ENCODE results near the gene CUX1. TPM values are rescaled to one million over a fixed set of nuclear protein-coding genes. Genes with fewer than 3 reads are reported as not detected.

CUX1 gene
- total RNA-seq, 1 experiment from 2014 or later, result 92.4 TPM

DNA sequence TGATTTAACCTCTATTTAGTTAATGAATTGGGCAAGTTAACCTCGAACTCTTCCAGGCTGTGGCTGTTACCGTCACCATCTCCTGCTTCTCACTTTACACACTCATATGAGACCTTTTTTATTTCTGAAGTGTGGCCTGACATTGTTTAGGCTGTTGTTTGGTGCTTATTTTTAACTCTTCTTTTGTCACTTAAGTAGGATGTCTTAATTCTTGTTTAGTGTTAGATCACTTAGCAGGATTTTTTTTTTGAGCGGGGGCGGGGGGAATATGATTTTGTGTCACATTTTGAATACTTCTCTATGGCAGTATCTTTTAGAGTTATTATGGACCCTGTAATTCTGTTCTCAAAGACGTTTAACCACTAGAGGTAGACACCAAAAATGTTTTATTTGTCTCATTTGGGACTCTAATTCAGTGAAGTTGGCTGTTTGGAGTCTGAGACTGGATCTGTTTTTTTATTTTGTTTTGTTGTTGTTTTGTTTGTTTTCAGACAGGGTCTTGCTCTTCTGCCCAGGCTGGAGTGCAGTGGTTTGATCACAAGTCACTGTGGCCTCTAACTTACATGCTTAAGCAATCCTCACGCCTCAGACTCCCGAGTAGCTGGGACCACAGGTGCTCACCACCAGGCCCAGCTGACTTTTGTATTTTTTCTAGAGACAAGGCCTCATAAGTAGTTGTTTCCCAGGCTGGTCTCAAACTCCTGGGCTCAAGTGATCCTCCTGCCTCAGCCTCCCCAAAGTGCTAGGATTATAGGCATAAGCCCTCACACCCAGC, 73.5 kb downstream of the CUX1 start:
- Histone ChIP-seq H3K9ac (ENCODE audit: low read length) (peak overlapping the region; percentile 69), H3K79me2 (ENCODE audit: low read length) (peaks cover 99% of the 10 kb centered on the region), H3K9me3 (ENCODE audit: low read length) (no peaks in the 10 kb centered on the region), H3K9me2 (replicated peaks; ENCODE audit: insufficient read depth, low read length) (no peaks in the 10 kb centered on the region), H3K4me3 (ENCODE audit: low read length) (peak overlapping the region; percentile 44), H4K20me1 (ENCODE audit: insufficient read depth, low read depth, low read length) (no peaks in the 10 kb centered on the region), H3K4me2 (ENCODE audit: low read depth, low read length, poor library complexity, severe bottlenecking) (peak overlapping the region; percentile 68), H3K27ac (ENCODE audit: low read length) (peak overlapping the region; percentile 100), H3K27me3 (ENCODE audit: low read length) (no peaks in the 10 kb centered on the region), H3K4me1 (ENCODE audit: low read length) (peaks cover 94% of the 10 kb centered on the region), H2AFZ (ENCODE audit: low read length) (no peak overlapping the region), H3K36me3 (ENCODE audit: insufficient read depth, low read length) (no peaks in the 10 kb centered on the region)
- DNase-seq, result peak; percentile 57

DNA sequence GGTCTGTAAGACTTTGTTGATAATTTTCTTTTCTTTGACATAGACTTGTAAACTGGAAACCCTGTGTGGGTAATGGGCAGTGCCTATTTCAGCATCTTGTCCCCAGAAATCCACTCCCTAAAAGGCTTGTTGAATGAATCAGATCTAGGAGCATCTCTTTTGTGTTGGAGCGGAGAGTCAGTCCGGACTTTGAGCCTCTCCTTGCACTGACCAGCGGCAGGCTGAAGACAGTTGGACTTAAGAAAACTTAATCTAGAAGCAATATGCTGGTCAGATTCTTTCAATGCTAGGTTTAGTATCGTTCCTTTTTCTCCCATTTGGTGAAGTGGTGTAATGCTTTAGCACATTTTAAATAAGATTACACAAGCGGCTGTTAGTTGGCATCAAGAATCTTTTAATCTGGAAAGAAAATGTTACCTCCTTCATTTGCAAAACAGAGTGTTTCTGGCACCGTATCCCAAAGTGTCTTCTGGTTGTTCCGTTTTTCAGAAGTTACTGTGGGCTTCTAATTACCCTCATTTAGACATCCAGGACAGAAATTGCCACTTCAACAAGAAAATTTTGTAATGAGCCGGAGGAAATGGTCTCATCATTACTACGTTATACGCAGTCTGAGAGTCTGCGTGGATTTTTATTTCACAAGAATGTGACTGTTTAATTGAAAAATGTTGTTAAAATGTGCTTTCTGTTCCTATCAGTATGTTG, 74.7 kb downstream of the CUX1 start:
- Histone ChIP-seq H3K27ac (ENCODE audit: low read length) (peak overlapping the region; percentile 100), H3K36me3 (ENCODE audit: insufficient read depth, low read length) (no peaks in the 10 kb centered on the region), H3K79me2 (ENCODE audit: low read length) (peaks cover 99% of the 10 kb centered on the region), H3K9me2 (replicated peaks; ENCODE audit: insufficient read depth, low read length) (no peaks in the 10 kb centered on the region), H3K9ac (ENCODE audit: low read length) (peak overlapping the region; percentile 69), H3K4me3 (ENCODE audit: low read length) (peak overlapping the region; percentile 44), H3K4me2 (ENCODE audit: low read depth, low read length, poor library complexity, severe bottlenecking) (peak overlapping the region; percentile 68), H3K27me3 (ENCODE audit: low read length) (no peaks in the 10 kb centered on the region), H2AFZ (ENCODE audit: low read length) (no peak overlapping the region), H3K9me3 (ENCODE audit: low read length) (no peaks in the 10 kb centered on the region), H4K20me1 (ENCODE audit: insufficient read depth, low read depth, low read length) (no peaks in the 10 kb centered on the region), H3K4me1 (ENCODE audit: low read length) (peaks cover 92% of the 10 kb centered on the region)
- peak; percentile 81 for DNase-seq

GRCh38 chr7:101893341-101894082, 76.1 kb downstream of the CUX1 start:
- Histone ChIP-seq H3K27ac (ENCODE audit: low read length) (peak overlapping the region; percentile 100), H3K9ac (ENCODE audit: low read length) (peak overlapping the region; percentile 3; the same call in 1 of the 2 replicates), H4K20me1 (ENCODE audit: insufficient read depth, low read depth, low read length) (no peaks in the 10 kb centered on the region), H3K4me3 (ENCODE audit: low read length) (no peak overlapping the region), H3K9me2 (replicated peaks; ENCODE audit: insufficient read depth, low read length) (no peaks in the 10 kb centered on the region), H2AFZ (ENCODE audit: low read length) (no peak overlapping the region), H3K36me3 (ENCODE audit: insufficient read depth, low read length) (peaks cover 8% of the 10 kb centered on the region; the same call in 1 of the 2 replicates), H3K4me2 (ENCODE audit: low read depth, low read length, poor library complexity, severe bottlenecking) (peak overlapping the region; percentile 68), H3K9me3 (ENCODE audit: low read length) (no peaks in the 10 kb centered on the region), H3K27me3 (ENCODE audit: low read length) (no peaks in the 10 kb centered on the region), H3K4me1 (ENCODE audit: low read length) (peaks cover 78% of the 10 kb centered on the region), H3K79me2 (ENCODE audit: low read length) (peaks cover 97% of the 10 kb centered on the region)
- DNase-seq, result no peak

DNA sequence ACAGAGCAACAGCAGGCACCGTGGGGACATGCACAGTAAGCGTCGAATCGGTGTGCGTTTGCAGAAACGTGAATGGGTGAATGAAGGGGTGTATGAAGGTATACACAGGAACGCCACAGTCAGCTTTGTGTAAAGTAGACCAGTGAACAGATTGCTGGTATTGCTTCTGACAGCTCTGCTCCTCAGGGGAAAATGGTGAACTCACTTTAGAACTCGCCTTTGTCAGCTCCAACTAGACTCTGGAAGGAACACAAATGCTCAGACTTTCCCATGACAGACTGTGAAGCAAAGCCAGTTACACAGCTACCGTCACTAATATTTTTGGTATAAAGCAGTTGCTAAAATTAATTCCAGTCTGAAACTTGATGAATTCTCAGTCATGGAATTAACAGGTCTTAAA, 78.9 kb downstream of the CUX1 start:
- Histone ChIP-seq H3K79me2 (ENCODE audit: low read length) (peaks cover 97% of the 10 kb centered on the region), H3K9ac (ENCODE audit: low read length) (no peak overlapping the region), H3K4me3 (ENCODE audit: low read length) (no peak overlapping the region), H3K27me3 (ENCODE audit: low read length) (no peaks in the 10 kb centered on the region), H3K4me2 (ENCODE audit: low read depth, low read length, poor library complexity, severe bottlenecking) (no peak overlapping the region), H4K20me1 (ENCODE audit: insufficient read depth, low read depth, low read length) (no peaks in the 10 kb centered on the region), H2AFZ (ENCODE audit: low read length) (no peak overlapping the region), H3K9me3 (ENCODE audit: low read length) (no peaks in the 10 kb centered on the region), H3K9me2 (replicated peaks; ENCODE audit: insufficient read depth, low read length) (no peaks in the 10 kb centered on the region), H3K36me3 (ENCODE audit: insufficient read depth, low read length) (peaks cover 8% of the 10 kb centered on the region), H3K4me1 (ENCODE audit: low read length) (peaks cover 50% of the 10 kb centered on the region), H3K27ac (ENCODE audit: low read length) (peak overlapping the region; percentile 68)
- DNase-seq, result no peak

GRCh38 chr7:101896941-101897340, 79.5 kb downstream of the CUX1 start:
- H3K36me3 ChIP-seq (ENCODE audit: insufficient read depth, low read length), result peaks cover 8% of the 10 kb centered on the region
- H3K27ac ChIP-seq (ENCODE audit: low read length), result peak overlapping the region; percentile 68; the same call in 1 of the 2 replicates
- H3K79me2 ChIP-seq (ENCODE audit: low read length), result peaks cover 97% of the 10 kb centered on the region
- H3K4me3 ChIP-seq (ENCODE audit: low read length), result no peak overlapping the region
- no peaks in the 10 kb centered on the region for H3K27me3 ChIP-seq (ENCODE audit: low read length)
- no peak overlapping the region for H2AFZ ChIP-seq (ENCODE audit: low read length)
- no peak for DNase-seq
- H3K4me1 ChIP-seq (ENCODE audit: low read length), result peaks cover 43% of the 10 kb centered on the region
- no peaks in the 10 kb centered on the region for H3K9me3 ChIP-seq (ENCODE audit: low read length)
- H3K4me2 ChIP-seq (ENCODE audit: low read depth, low read length, poor library complexity, severe bottlenecking), result no peak overlapping the region
- no peaks in the 10 kb centered on the region for H3K9me2 ChIP-seq (replicated peaks; ENCODE audit: insufficient read depth, low read length)
- no peaks in the 10 kb centered on the region for H4K20me1 ChIP-seq (ENCODE audit: insufficient read depth, low read depth, low read length)
- no peak overlapping the region for H3K9ac ChIP-seq (ENCODE audit: low read length)

DNA sequence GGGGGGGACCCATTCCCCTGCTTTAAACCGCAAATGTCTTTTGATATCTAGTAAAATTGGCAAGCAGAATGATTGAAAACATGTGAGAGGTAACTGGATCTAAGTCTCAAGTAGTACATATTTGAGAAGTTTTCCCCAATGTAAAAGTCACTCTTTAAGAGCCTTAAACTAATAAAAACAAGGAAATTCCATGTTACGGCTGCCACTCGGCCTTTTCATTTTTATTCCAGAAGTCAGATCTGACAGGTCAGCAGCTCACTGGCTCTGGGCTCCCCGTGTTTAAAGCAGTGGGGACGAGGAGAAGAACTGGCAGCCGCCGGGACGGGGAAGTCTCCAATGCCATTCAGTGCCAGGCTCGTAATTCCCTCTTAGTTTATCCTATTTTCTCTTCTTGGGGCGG, 80.7 kb downstream of the CUX1 start:
- no peaks in the 10 kb centered on the region for H3K27me3 ChIP-seq (ENCODE audit: low read length)
- peaks cover 8% of the 10 kb centered on the region for H3K36me3 ChIP-seq (ENCODE audit: insufficient read depth, low read length)
- H3K4me1 ChIP-seq (ENCODE audit: low read length), result peaks cover 35% of the 10 kb centered on the region
- H3K9me3 ChIP-seq (ENCODE audit: low read length), result no peaks in the 10 kb centered on the region
- H3K4me2 ChIP-seq (ENCODE audit: low read depth, low read length, poor library complexity, severe bottlenecking), result no peak overlapping the region
- H3K27ac ChIP-seq (ENCODE audit: low read length), result no peak overlapping the region
- no peaks in the 10 kb centered on the region for H3K9me2 ChIP-seq (replicated peaks; ENCODE audit: insufficient read depth, low read length)
- no peaks in the 10 kb centered on the region for H4K20me1 ChIP-seq (ENCODE audit: insufficient read depth, low read depth, low read length)
- H3K79me2 ChIP-seq (ENCODE audit: low read length), result peaks cover 98% of the 10 kb centered on the region
- no peak overlapping the region for H3K9ac ChIP-seq (ENCODE audit: low read length)
- H3K4me3 ChIP-seq (ENCODE audit: low read length), result no peak overlapping the region
- no peak for DNase-seq
- H2AFZ ChIP-seq (ENCODE audit: low read length), result no peak overlapping the region

DNA sequence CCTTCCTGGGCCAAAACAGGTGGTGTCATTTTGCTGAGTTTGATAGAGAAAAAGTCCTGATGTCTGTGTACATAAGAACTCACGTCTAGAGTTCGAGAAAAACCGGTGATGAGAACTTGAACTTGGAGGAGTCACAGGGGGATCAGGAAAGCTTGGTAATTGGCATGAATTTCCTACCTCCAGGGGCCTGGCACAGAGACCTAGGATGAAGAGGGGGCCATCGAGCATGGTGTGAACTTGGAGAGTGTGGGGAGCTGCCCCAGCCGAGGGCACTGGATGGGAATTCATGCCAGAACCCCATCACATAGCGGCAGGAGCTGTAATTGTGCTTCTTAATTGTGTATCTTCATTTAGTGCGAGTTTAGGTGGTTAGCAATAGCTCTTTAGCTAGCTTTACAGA, 82.2 kb downstream of the CUX1 start:
- no peak for DNase-seq
- Histone ChIP-seq H4K20me1 (ENCODE audit: insufficient read depth, low read depth, low read length) (no peaks in the 10 kb centered on the region), H3K9me2 (replicated peaks; ENCODE audit: insufficient read depth, low read length) (no peaks in the 10 kb centered on the region), H3K4me1 (ENCODE audit: low read length) (peaks cover 37% of the 10 kb centered on the region), H2AFZ (ENCODE audit: low read length) (no peak overlapping the region), H3K4me3 (ENCODE audit: low read length) (no peak overlapping the region), H3K9me3 (ENCODE audit: low read length) (no peaks in the 10 kb centered on the region), H3K4me2 (ENCODE audit: low read depth, low read length, poor library complexity, severe bottlenecking) (no peak overlapping the region), H3K36me3 (ENCODE audit: insufficient read depth, low read length) (peaks cover 8% of the 10 kb centered on the region), H3K9ac (ENCODE audit: low read length) (no peak overlapping the region), H3K27ac (ENCODE audit: low read length) (peak overlapping the region; percentile 33; the same call in 1 of the 2 replicates), H3K27me3 (ENCODE audit: low read length) (no peaks in the 10 kb centered on the region), H3K79me2 (ENCODE audit: low read length) (peaks cover 98% of the 10 kb centered on the region)

DNA sequence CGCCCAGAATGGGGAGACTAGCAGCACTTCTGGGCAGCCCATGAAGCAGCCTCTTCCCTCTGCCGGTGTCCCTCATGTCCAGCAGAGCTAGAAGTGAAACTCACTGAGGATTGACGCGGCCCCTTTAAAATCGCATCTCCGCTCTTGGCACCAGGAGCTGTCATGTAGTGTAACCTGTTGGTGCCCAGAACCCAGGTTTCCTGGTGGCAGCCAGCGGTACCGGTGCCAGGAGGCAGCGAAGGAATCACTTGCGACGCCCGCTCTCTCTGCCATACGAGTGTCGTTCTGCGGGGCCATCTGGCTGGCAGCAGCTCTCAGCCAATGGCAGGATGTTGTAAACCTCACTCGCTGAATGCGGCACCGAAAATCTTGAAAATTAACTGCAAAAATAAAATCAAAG, 82.7 kb downstream of the CUX1 start:
- no peak for DNase-seq
- Histone ChIP-seq H3K9me2 (replicated peaks; ENCODE audit: insufficient read depth, low read length) (no peaks in the 10 kb centered on the region), H3K9ac (ENCODE audit: low read length) (no peak overlapping the region), H2AFZ (ENCODE audit: low read length) (no peak overlapping the region), H3K27ac (ENCODE audit: low read length) (peak overlapping the region; percentile 32; the same call in 1 of the 2 replicates), H3K36me3 (ENCODE audit: insufficient read depth, low read length) (peaks cover 8% of the 10 kb centered on the region), H3K79me2 (ENCODE audit: low read length) (peaks cover 98% of the 10 kb centered on the region), H3K4me2 (ENCODE audit: low read depth, low read length, poor library complexity, severe bottlenecking) (no peak overlapping the region), H4K20me1 (ENCODE audit: insufficient read depth, low read depth, low read length) (no peaks in the 10 kb centered on the region), H3K9me3 (ENCODE audit: low read length) (no peaks in the 10 kb centered on the region), H3K4me3 (ENCODE audit: low read length) (no peak overlapping the region), H3K4me1 (ENCODE audit: low read length) (peaks cover 39% of the 10 kb centered on the region), H3K27me3 (ENCODE audit: low read length) (no peaks in the 10 kb centered on the region)

Data from Karpas-422 (cell line).